HepG2 (cell line): Measurements from ENCODE around the gene CDC34. TPM values are rescaled to one million over a fixed set of nuclear protein-coding genes. Genes with fewer than 3 reads are reported as not detected.

Experiments used
- ATAC-seq: fragments of 200-7000 bp; cut with Tn5 transposase; 3 replicates; pipeline ENCODE4 v1.9.1; 2020; ENCODE audit warnings: mild to moderate bottlenecking, moderate library complexity
- BruUV-seq: library from RNA; stranded (reverse); fragments of 400-500 nt; replicated peaks from 2 replicates; lab custom pipeline; 2021; lab: Mats Ljungman, UMichigan
- CTCF ChIA-PET: fragments of 300-600 bp; formaldehyde crosslinking; extraction: SDS; loops from one replicate; lab custom pipeline; 2021; ENCODE audit warnings: low total read pairs, inconsistent platforms, low intra/inter-chr PET ratio; lab: Yijun Ruan, JAX
- POLR2A ChIA-PET: fragments of 350-600 bp; sonication (Branson Sonifier 250); formaldehyde crosslinking; loops from one replicate; lab custom pipeline; 2020; ENCODE audit warnings: antibody characterized with exemption, inconsistent platforms; lab: Yijun Ruan, JAX
- DNase-seq: peaks from one replicate; pipeline ENCODE4 v3.0.0-alpha.2; 2015; ENCODE audit warnings: low spot score
- FAIRE-seq: peaks from 3 replicates; lab custom pipeline; 2011; peaks lifted over from hg19 to GRCh38; lab: Jason Lieb, UNC
- H2AFZ ChIP-seq: one replicate; pipeline ENCODE4 v1.6.1; 2011; ENCODE audit warnings: low read length, inconsistent platforms
- H3K27ac ChIP-seq: fragments of 300-600 bp; 3 replicates; pipeline ENCODE4 v1.8.0; 2011; ENCODE audit warnings: mixed run types, mild to moderate bottlenecking, mixed read lengths, low read length, inconsistent platforms; ENCODE audit not compliant: insufficient read depth; ENCODE audit errors: extremely low read length
- H3K27me3 ChIP-seq, 2 experiments: fragments of 200-600 bp in 1 of 2; 2 replicates in 1 of 2; 3 replicates in 1 of 2; pipeline versions ENCODE4 v1.6.0 to v1.8.0; 2011; ENCODE audit warnings: low read length in 2 of 2, mild to moderate bottlenecking in 2 of 2, moderate library complexity in 2 of 2, inconsistent platforms in 1 of 2; ENCODE audit not compliant: insufficient read depth in 2 of 2, control insufficient read depth in 1 of 2
- H3K36me3 ChIP-seq, 2 experiments: fragments of 200-600 bp in 1 of 2; replicated peaks in 1 of 2; 2 replicates in 1 of 2; 3 replicates in 1 of 2; pipeline versions ENCODE4 v1.5.1 to v1.8.0; 2011; ENCODE audit warnings: low read length in 2 of 2, inconsistent platforms in 1 of 2; ENCODE audit not compliant: insufficient read depth in 2 of 2, control insufficient read depth in 1 of 2
- H3K4me1 ChIP-seq: 2 replicates; pipeline ENCODE4 v1.5.1; 2012; ENCODE audit warnings: low read length, inconsistent platforms; ENCODE audit not compliant: insufficient read depth
- H3K4me2 ChIP-seq: 2 replicates; pipeline ENCODE4 v1.6.0; 2011; ENCODE audit warnings: low read depth, low read length, inconsistent platforms
- H3K4me3 ChIP-seq, 3 experiments: fragments of 200-600 bp in 1 of 3; sonication (generic), shearing (Covaris generic) in 1 of 3; replicated peaks in 1 of 3; 2 replicates each; pipeline ENCODE4 v1.5.1; 2011 to 2016; ENCODE audit warnings: low read length in 3 of 3, inconsistent platforms in 2 of 3, low read depth in 2 of 3, mild to moderate bottlenecking in 2 of 3, control low read depth in 1 of 3, mixed read lengths in 1 of 3; ENCODE audit not compliant: insufficient read depth in 1 of 3
- H3K79me2 ChIP-seq: one replicate; pipeline ENCODE4 v1.6.1; 2011; ENCODE audit warnings: low read length, inconsistent platforms; ENCODE audit not compliant: insufficient read depth
- H3K9ac ChIP-seq: 2 replicates; pipeline ENCODE4 v1.6.0; 2011; ENCODE audit warnings: mild to moderate bottlenecking, low read depth, low read length, inconsistent platforms; ENCODE audit not compliant: insufficient read depth
- H3K9me3 ChIP-seq: 2 replicates; pipeline ENCODE4 v1.5.1; 2012; ENCODE audit warnings: mild to moderate bottlenecking, low read length
- H4K20me1 ChIP-seq: 2 replicates; pipeline ENCODE4 v1.6.0; 2011; ENCODE audit warnings: inconsistent platforms, mild to moderate bottlenecking, low read length, moderate library complexity; ENCODE audit not compliant: insufficient read depth
- KLF13 ChIP-seq: sonication (generic); formaldehyde crosslinking; IDR thresholded peaks from 2 replicates; pipeline ENCODE4 v1.4.0; 2020; ENCODE audit warnings: mild to moderate bottlenecking, missing genetic modification reagents
- MIXL1 ChIP-seq: IDR thresholded peaks from 2 replicates; pipeline ENCODE4 v1.6.1; 2016
- NBN ChIP-seq: fragments of 450-650 bp; conservative IDR thresholded peaks from 2 replicates; pipeline ENCODE4 v1.6.1; 2017
- SALL1 ChIP-seq: sonication (generic); formaldehyde crosslinking; IDR thresholded peaks from 2 replicates; pipeline ENCODE4 v1.8.0; 2022; ENCODE audit warnings: mild to moderate bottlenecking, missing genetic modification reagents
- TAF1 ChIP-seq: sonication (generic); formaldehyde crosslinking; IDR thresholded peaks from 2 replicates; pipeline ENCODE4 v1.4.0; 2020; ENCODE audit warnings: missing genetic modification reagents
- TCF7L2 ChIP-seq: IDR thresholded peaks from 2 replicates; pipeline ENCODE4 v1.6.1; 2011; ENCODE audit warnings: mild to moderate bottlenecking, low read depth, low read length, moderate library complexity
- YEATS2 ChIP-seq: sonication (generic); formaldehyde crosslinking; IDR thresholded peaks from 2 replicates; pipeline ENCODE4 v1.4.0; 2020; ENCODE audit warnings: missing genetic modification reagents, borderline replicate concordance
- ZNF124 ChIP-seq: sonication (generic); formaldehyde crosslinking; IDR thresholded peaks from 2 replicates; pipeline ENCODE4 v1.4.0; 2020; ENCODE audit warnings: missing genetic modification reagents
- ZNF235 ChIP-seq: sonication (generic); formaldehyde crosslinking; IDR thresholded peaks from 2 replicates; pipeline ENCODE4 v1.8.1; 2023; ENCODE audit warnings: mild to moderate bottlenecking, missing genetic modification reagents, borderline replicate concordance
- ZNF446 ChIP-seq: sonication (generic); formaldehyde crosslinking; IDR thresholded peaks from 2 replicates; pipeline ENCODE4 v1.5.0; 2020; ENCODE audit warnings: mild to moderate bottlenecking, missing genetic modification reagents
- ZNF777 ChIP-seq: sonication (generic); formaldehyde crosslinking; IDR thresholded peaks from 2 replicates; pipeline ENCODE4 v1.4.0; 2020; ENCODE audit warnings: missing genetic modification reagents
- ZNF788 ChIP-seq: sonication (generic); formaldehyde crosslinking; IDR thresholded peaks from 2 replicates; pipeline ENCODE4 v1.5.0; 2020; ENCODE audit warnings: mild to moderate bottlenecking, missing genetic modification reagents, borderline replicate concordance
- ZNF790 ChIP-seq: sonication (generic); formaldehyde crosslinking; IDR thresholded peaks from 2 replicates; pipeline ENCODE4 v1.8.0; 2022; ENCODE audit warnings: missing genetic modification reagents, mild to moderate bottlenecking, borderline replicate concordance
- WGBS: methylation state at CpG from one replicate; pipeline ENCODE4 v1.1.6; 2017; ENCODE audit warnings: low lambda C conversion rate; 5-methylcytosine and 5-hydroxymethylcytosine counted together
- in situ Hi-C: cut with HindIII; loops from 2 replicates; pipeline ENCODE4 v1.10.0; 2017; ENCODE audit warnings: low pct_unique_long_range_greater_than_20kb; ENCODE audit not compliant: extremely low pct_ligation_motif_present
- intact Hi-C: fragments of 100-400 bp; cut with micrococcal nuclease; formaldehyde crosslinking; loops from one replicate; pipeline ENCODE4 v1.10.0; 2022; ENCODE audit not compliant: unreplicated experiment
- polyA plus RNA-seq, 8 experiments: library from polyadenylated mRNA; depleted of rRNA in 3 of 8; stranded (reverse) in 7 of 8; unstranded in 1 of 8; fragments of >200 nt; fragmentation: Illumina TruSeq in 4 of 8; extraction: Trizol in 4 of 8; gene quantifications; 2 replicates each; pipeline versions ENCODE4 v1.2.1 to v1.2.3, GENCODE V29; 2011 to 2016; ENCODE audit warnings: low read depth in 4 of 8, missing spikeins in 1 of 8, mixed read lengths in 1 of 8; ENCODE audit not compliant: insufficient read depth in 1 of 8
- total RNA-seq, 5 experiments: library from RNA; depleted of rRNA; stranded (reverse); fragments of >200 nt; fragmentation: Illumina TruSeq; extraction: Trizol; gene quantifications; 2 replicates each; pipeline ENCODE4 v1.2.3, GENCODE V29; 2016; ENCODE audit warnings: low read depth in 1 of 5
- TF ChIP-seq, protein P1 (sequence below): sonication (generic); formaldehyde crosslinking; IDR thresholded peaks from 2 replicates; pipeline ENCODE4 v1.8.0; 2023; ENCODE audit warnings: mild to moderate bottlenecking, missing genetic modification reagents
- TF ChIP-seq, protein P2 (sequence below): sonication (generic); formaldehyde crosslinking; IDR thresholded peaks from 2 replicates; pipeline ENCODE4 v1.4.0; 2020; ENCODE audit warnings: mild to moderate bottlenecking, low read depth, missing genetic modification reagents
- TF ChIP-seq, protein P3 (sequence below): sonication (generic); formaldehyde crosslinking; IDR thresholded peaks from 2 replicates; pipeline ENCODE4 v1.4.0; 2020; ENCODE audit warnings: mild to moderate bottlenecking, missing genetic modification reagents
- TF ChIP-seq, protein P4 (sequence below): IDR thresholded peaks from 2 replicates; pipeline ENCODE4 v1.6.1; 2016; ENCODE audit warnings: missing biosample characterization, missing genetic modification reagents, low read depth

The CDC34 gene
- total and polyA plus RNA-seq, 2 of the 13 experiments (the other 11 are each of a cell fraction or from before 2014, with no cell fraction given), result 138 to 150 TPM

DNA sequence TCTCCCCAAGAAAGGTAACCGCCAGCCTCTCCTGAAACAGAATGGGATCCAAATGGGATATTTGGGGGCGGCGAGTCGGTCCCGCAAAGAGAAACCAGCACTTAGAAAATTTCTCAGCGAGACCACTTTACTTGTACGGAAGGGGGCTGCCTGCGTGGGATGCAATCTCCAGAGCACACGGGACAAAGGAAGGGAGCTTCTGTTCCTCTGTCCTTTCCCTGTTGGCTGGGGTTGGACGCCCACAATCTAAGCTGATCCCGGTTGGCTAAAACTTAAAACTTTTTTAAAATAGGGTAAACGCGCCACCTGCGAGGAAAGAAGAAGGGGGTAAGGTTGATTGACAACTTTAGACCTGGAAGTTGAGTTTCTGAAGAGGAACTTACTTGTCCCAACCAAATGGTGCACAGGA is 40.0 kb downstream of the CDC34 start (continued):
- TF ChIP-seq, protein P1, sequence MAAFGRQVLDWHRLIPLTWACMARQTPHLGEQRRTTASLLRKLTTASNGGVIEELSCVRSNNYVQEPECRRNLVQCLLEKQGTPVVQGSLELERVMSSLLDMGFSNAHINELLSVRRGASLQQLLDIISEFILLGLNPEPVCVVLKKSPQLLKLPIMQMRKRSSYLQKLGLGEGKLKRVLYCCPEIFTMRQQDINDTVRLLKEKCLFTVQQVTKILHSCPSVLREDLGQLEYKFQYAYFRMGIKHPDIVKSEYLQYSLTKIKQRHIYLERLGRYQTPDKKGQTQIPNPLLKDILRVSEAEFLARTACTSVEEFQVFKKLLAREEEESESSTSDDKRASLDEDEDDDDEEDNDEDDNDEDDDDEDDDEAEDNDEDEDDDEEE (CRISPR knock-in tag), result no peak
- no peak for TF ChIP-seq KLF13 (CRISPR knock-in tag)
- TF ChIP-seq ZNF777 (CRISPR knock-in tag), result 0 out of 2 replicates have a peak, but pooled peaks have one; percentile 6

DNA sequence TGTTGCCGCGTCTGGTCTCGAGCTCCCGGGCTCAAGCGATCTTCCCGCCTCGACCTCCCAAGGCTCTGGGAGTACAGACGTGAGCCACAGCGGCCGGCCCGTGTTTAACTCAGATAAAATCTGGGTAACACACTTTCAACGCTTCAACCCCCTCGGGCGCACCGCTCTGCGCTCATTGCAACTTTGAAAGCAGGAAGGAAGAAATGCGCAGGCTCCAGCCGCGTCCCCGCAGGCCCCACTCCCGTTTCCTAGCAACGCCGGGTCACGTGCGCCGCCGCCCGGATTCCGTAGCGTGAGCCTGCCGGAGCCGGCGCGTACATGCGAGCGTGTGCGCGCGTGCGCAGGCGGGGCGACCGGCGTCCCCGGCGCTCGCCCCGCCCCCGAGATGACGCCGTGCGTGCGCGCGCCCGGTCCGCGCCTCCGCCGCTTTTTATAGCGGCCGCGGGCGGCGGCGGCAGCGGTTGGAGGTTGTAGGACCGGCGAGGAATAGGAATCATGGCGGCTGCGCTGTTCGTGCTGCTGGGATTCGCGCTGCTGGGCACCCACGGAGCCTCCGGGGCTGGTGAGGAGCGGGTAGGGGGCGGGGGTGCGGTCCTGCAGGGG is 40.7 kb downstream of the CDC34 start, which contains the start of gene BSG:
Gene BSG, plus strand, starts transcription at position 457 of the 603 bp plus-strand sequence. Its CDS starts 39 bp downstream, at position 496.
- peaks cover 6 to 7% of the 10 kb centered on the region in 2 experiments; a peak in 3 of 5 replicates for H3K36me3 ChIP-seq
- no peaks in the 10 kb centered on the region for H3K9me3 ChIP-seq
- in situ Hi-C loops, result no loop called here
- CTCF ChIA-PET, result interaction anchor here (0.9 kb wide), 1 partner anchor 22 kb away, joined by 3 read pairs; no protein-coding TSS in a partner anchor
- DNase-seq, result peak; percentile 94
- peak within 1 kb of the TSS; percentile 95 for H3K9ac ChIP-seq
- H3K27me3 ChIP-seq, result no peaks in the 10 kb centered on the region; a peak in 1 of 5 replicates
- peak within 1 kb of the TSS; percentile 95 for H3K27ac ChIP-seq
- H4K20me1 ChIP-seq, result peaks cover 42% of the 10 kb centered on the region
- H3K4me1 ChIP-seq, result peaks cover 30% of the 10 kb centered on the region
- ATAC-seq, result peak; percentile 53
- H3K79me2 ChIP-seq, result peaks cover 49% of the 10 kb centered on the region
- intact Hi-C loops, result no loop called here
- H3K4me3 ChIP-seq, result peak within 1 kb of the TSS; percentile 90 to 99 (median 96)
- 2% methylated on average over 40 of the region's 79 CpGs for WGBS
- H3K4me2 ChIP-seq, result peak within 1 kb of the TSS; percentile 92
- POLR2A ChIA-PET, result interaction anchor here (0.7 to 4.3 kb wide), 8 partner anchors 14 to 132 kb away, joined by 3 to 45 read pairs (median 4); partner anchors contain the start of genes CDC34 and POLRMT
- FAIRE-seq, result peak; percentile 64
- BruUV-seq, result no TSS peak
- H2AFZ ChIP-seq, result no peak within 1 kb of the TSS
- TF ChIP-seq, protein P2, sequence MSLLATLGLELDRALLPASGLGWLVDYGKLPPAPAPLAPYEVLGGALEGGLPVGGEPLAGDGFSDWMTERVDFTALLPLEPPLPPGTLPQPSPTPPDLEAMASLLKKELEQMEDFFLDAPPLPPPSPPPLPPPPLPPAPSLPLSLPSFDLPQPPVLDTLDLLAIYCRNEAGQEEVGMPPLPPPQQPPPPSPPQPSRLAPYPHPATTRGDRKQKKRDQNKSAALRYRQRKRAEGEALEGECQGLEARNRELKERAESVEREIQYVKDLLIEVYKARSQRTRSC, result 0 out of 2 replicates have a peak, but pooled peaks have one; percentile 68
- 0 out of 2 replicates have a peak, but pooled peaks have one; percentile 54 for TF ChIP-seq ZNF235 (CRISPR knock-in tag)
- TF ChIP-seq, protein P3, sequence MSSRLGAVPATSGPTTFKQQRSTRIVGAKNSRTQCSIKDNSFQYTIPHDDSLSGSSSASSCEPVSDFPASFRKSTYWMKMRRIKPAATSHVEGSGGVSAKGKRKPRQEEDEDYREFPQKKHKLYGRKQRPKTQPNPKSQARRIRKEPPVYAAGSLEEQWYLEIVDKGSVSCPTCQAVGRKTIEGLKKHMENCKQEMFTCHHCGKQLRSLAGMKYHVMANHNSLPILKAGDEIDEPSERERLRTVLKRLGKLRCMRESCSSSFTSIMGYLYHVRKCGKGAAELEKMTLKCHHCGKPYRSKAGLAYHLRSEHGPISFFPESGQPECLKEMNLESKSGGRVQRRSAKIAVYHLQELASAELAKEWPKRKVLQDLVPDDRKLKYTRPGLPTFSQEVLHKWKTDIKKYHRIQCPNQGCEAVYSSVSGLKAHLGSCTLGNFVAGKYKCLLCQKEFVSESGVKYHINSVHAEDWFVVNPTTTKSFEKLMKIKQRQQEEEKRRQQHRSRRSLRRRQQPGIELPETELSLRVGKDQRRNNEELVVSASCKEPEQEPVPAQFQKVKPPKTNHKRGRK (CRISPR knock-in tag), result no peak
- peak; percentile 91 for TF ChIP-seq TAF1
- TF ChIP-seq ZNF446 (CRISPR knock-in tag), result peak; percentile 91
- TF ChIP-seq NBN, result no peak
- peak; percentile 10; the same call in 1 of the 2 replicates for TF ChIP-seq ZNF788
- TF ChIP-seq MIXL1 (CRISPR knock-in tag), result 0 out of 2 replicates have a peak, but pooled peaks have one; percentile 13
- TF ChIP-seq ZNF124 (CRISPR knock-in tag), result peak; percentile 18; the same call in 1 of the 2 replicates
- TF ChIP-seq ZNF790 (CRISPR knock-in tag), result peak; percentile 54; the same call in 1 of the 2 replicates
- peak; percentile 67; the same call in 1 of the 2 replicates for TF ChIP-seq SALL1 (CRISPR knock-in tag)
- TF ChIP-seq TCF7L2, result no peak
- TF ChIP-seq, protein P4, sequence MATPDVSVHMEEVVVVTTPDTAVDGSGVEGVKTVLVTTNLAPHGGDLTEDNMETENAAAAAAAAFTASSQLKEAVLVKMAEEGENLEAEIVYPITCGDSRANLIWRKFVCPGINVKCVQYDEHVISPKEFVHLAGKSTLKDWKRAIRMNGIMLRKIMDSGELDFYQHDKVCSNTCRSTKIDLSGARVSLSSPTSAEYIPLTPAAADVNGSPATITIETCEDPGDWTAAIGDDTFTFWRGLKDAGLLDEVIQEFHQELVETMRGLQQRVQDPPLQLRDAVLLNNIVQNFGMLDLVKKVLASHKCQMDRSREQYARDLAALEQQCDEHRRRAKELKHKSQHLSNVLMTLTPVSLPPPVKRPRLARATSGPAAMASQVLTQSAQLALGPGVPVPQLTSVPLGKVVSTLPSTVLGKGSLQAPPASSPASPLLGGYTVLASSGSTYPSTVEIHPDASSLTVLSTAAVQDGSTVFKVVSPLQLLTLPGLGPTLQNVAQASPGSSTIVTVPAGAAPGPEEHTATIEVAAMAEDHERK (CRISPR knock-in tag), result peak; percentile 86
- peak; percentile 26; the same call in 1 of the 2 replicates for TF ChIP-seq YEATS2 (CRISPR knock-in tag)
